Ascending aorta (tissue), 2 donors: ENCODE results near the gene MTARC1. TPM values are rescaled to one million over a fixed set of nuclear protein-coding genes. Genes with fewer than 3 reads are reported as not detected.
A peak's percentile ranks its signal among the peaks of the same experiment; 100 is the strongest.

Source experiments
- DNase-seq, 2 donors: peaks; one replicate each; pipeline ENCODE4 v3.0.0-alpha.2; 2019; ENCODE audit warnings: low spot score in 2 of 2
- H3K27ac ChIP-seq, 2 donors: fragments of 200-600 bp; sonication (generic); one replicate each; pipeline ENCODE4 v1.5.1; 2016 to 2017; ENCODE audit warnings: mild to moderate bottlenecking in 1 of 2
- H3K27me3 ChIP-seq: fragments of 200-600 bp; sonication (generic); one replicate; pipeline ENCODE4 v1.5.1; 2017
- H3K36me3 ChIP-seq, 2 donors: fragments of 200-600 bp; sonication (generic); one replicate each; pipeline ENCODE4 v1.5.1; 2016
- H3K4me1 ChIP-seq, 2 donors: fragments of 200-600 bp; sonication (generic); one replicate each; pipeline ENCODE4 v1.5.1; 2016 to 2017; ENCODE audit warnings: mild to moderate bottlenecking in 1 of 2
- H3K4me3 ChIP-seq, 2 donors: fragments of 200-600 bp; sonication (generic); one replicate each; pipeline ENCODE4 v1.5.1; 2016 to 2017; ENCODE audit warnings: mild to moderate bottlenecking in 1 of 2
- H3K9me3 ChIP-seq, 2 donors: fragments of 200-600 bp; sonication (generic); one replicate each; pipeline ENCODE4 v1.5.1; 2016
- CTCF ChIP-seq, 3 experiments: fragments of 200-600 bp in 2 of 3; fragments of 450-650 bp in 1 of 3; sonication (generic) in 2 of 3; IDR thresholded peaks; one replicate each; pipeline ENCODE4 v1.5.1; 2016 to 2019; ENCODE audit warnings: antibody characterized with exemption in 3 of 3, mild to moderate bottlenecking in 1 of 3, moderate library complexity in 1 of 3
- intact Hi-C: fragments of 100-400 bp; cut with DNase I; formaldehyde crosslinking; loops from one replicate; pipeline ENCODE4 v1.15.1; 2023
- total RNA-seq: library from RNA; depleted of rRNA; stranded (reverse); fragments of >200 nt; gene quantifications from one replicate; pipeline ENCODE4 v1.1.0, GENCODE V29; 2016

MTARC1 gene
- total RNA-seq, 1 donor from 2014 or later: 2.2 TPM

GRCh38 chr1:220751111-220751510 is 35.6 kb upstream of the MTARC1 start:
- Histone ChIP-seq H3K9me3 (no peaks in the 10 kb centered on the region), H3K27ac (no peak overlapping the region), H3K4me1 (peaks cover 0 to 28% of the 10 kb centered on the region in 2 donors), H3K4me3 (no peak overlapping the region), H3K36me3 (peaks cover 14 to 17% of the 10 kb centered on the region in 2 donors), H3K27me3 (no peaks in the 10 kb centered on the region)
- intact Hi-C loops: no loop called here
- no peak for TF ChIP-seq CTCF (IDR thresholded peaks at IDR 0.05)
- peak in 1 of 2 donors; percentile 3 for DNase-seq

DNA sequence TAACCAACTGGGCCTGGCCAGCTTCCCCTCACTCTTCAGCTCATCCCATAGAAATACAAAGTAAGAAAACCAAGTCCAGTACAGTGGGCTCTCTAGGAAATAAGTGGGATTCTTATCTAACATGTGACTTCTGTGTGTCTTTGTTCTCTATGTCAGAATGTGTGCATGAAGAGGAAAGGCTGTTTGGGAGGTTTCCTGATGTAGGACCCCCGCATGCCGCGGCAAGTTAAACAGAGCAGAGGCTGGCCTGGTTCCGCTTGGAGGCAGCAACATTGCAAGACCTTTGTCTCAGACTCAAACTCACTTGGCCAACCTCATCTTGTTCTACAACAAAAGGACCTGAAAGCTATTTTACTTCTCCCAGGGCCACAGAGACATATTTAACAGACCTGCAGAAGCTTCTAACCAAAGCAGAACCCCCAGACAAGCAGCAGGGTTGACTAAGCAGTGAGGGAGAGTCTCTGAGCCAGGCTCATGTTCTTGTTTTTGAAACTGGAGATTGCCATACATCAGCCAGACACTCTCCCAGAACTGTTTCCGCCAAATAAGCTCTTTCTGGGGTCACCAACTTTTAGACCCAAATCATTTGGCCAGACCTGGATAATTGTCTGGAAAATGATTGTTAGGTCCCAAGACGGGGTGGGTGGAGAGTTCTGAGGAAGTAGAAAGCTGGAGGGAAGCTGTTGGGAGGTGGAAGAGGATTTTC is 32.3 kb upstream of the MTARC1 start:
- intact Hi-C loops: no loop called here
- no peaks in the 10 kb centered on the region for H3K9me3 ChIP-seq
- no peak overlapping the region for H3K27ac ChIP-seq
- no peak for TF ChIP-seq CTCF (IDR thresholded peaks at IDR 0.05)
- H3K36me3 ChIP-seq: peaks cover 30 to 35% of the 10 kb centered on the region in 2 donors
- no peaks in the 10 kb centered on the region for H3K27me3 ChIP-seq
- peaks cover 0 to 16% of the 10 kb centered on the region in 2 donors for H3K4me1 ChIP-seq
- no peak overlapping the region for H3K4me3 ChIP-seq
- peak in 1 of 2 donors; percentile 53 for DNase-seq

GRCh38 chr1:220754918-220755295 is 31.8 kb upstream of the MTARC1 start:
- intact Hi-C loops: no loop called here
- Histone ChIP-seq H3K27me3 (no peaks in the 10 kb centered on the region), H3K4me3 (no peak overlapping the region), H3K9me3 (no peaks in the 10 kb centered on the region), H3K27ac (no peak overlapping the region), H3K4me1 (peaks cover 0 to 13% of the 10 kb centered on the region in 2 donors), H3K36me3 (peaks cover 30 to 35% of the 10 kb centered on the region in 2 donors)
- no peak for TF ChIP-seq CTCF (IDR thresholded peaks at IDR 0.05)
- DNase-seq: no peak

GRCh38 chr1:220755309-220755708 is 31.4 kb upstream of the MTARC1 start:
- peaks cover 30 to 35% of the 10 kb centered on the region in 2 donors for H3K36me3 ChIP-seq
- no peaks in the 10 kb centered on the region for H3K27me3 ChIP-seq
- H3K4me3 ChIP-seq: no peak overlapping the region
- H3K4me1 ChIP-seq: peaks cover 0 to 13% of the 10 kb centered on the region in 2 donors
- TF ChIP-seq CTCF (IDR thresholded peaks at IDR 0.05): no peak
- DNase-seq: peak in 1 of 2 donors; percentile 56
- H3K27ac ChIP-seq: no peak overlapping the region
- no peaks in the 10 kb centered on the region for H3K9me3 ChIP-seq
- intact Hi-C loops: no loop called here

DNA sequence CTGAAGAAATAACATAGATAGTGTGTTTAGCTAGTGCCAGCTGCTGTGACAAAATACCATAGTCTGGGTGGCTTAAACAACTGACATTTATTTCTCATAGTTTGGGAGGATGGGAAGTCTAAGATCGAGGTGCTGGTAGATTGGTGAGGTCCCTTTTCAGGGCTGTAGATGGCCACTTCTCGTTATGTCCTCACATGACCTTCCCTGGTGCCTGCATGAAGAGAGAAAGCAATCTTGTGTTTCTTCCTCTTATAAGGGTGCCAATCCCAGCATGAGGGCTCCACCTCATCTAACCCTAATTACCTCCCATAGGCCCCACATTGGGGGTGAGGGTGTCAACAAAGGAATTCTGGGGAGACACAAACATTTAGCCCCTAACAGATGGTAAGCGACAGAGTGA is 29.3 kb upstream of the MTARC1 start:
- H3K27me3 ChIP-seq: no peaks in the 10 kb centered on the region
- DNase-seq: peak in 1 of 2 donors; percentile 12
- no peaks in the 10 kb centered on the region for H3K9me3 ChIP-seq
- no peak overlapping the region for H3K27ac ChIP-seq
- no peaks in the 10 kb centered on the region for H3K4me1 ChIP-seq
- H3K36me3 ChIP-seq: peaks cover 33 to 43% of the 10 kb centered on the region in 2 donors
- intact Hi-C loops: no loop called here
- TF ChIP-seq CTCF (IDR thresholded peaks at IDR 0.05): no peak
- no peak overlapping the region for H3K4me3 ChIP-seq
